ENCODE results near the gene TP53AIP1. TPM values are rescaled to one million over a fixed set of nuclear protein-coding genes. Genes with fewer than 3 reads are reported as not detected.

Gene TP53AIP1
- total RNA-seq, 1 experiment from 2014 or later = 0.61 TPM

DNA sequence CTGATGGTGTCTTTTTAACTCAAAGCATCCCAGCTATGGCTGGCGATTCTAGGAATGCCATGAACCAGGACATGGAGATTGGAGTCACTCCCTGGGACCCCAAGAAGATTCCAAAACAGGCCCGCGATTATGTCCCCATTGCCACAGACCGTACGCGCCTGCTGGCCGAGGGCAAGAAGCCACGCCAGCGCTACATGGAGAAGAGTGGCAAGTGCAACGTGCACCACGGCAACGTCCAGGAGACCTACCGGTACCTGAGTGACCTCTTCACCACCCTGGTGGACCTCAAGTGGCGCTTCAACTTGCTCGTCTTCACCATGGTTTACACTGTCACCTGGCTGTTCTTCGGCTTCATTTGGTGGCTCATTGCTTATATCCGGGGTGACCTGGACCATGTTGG, 31.4 kb downstream of the TP53AIP1 start:
- intact Hi-C loops (cut with micrococcal nuclease; ENCODE audit: unreplicated experiment) = no loop called here
- H3K27me3 Mint-ChIP-seq (ENCODE audit: unreplicated experiment) = peaks cover 16% of the 10 kb centered on the region
- CTCF ChIA-PET = no interaction called here
- TF ChIP-seq, protein P1, sequence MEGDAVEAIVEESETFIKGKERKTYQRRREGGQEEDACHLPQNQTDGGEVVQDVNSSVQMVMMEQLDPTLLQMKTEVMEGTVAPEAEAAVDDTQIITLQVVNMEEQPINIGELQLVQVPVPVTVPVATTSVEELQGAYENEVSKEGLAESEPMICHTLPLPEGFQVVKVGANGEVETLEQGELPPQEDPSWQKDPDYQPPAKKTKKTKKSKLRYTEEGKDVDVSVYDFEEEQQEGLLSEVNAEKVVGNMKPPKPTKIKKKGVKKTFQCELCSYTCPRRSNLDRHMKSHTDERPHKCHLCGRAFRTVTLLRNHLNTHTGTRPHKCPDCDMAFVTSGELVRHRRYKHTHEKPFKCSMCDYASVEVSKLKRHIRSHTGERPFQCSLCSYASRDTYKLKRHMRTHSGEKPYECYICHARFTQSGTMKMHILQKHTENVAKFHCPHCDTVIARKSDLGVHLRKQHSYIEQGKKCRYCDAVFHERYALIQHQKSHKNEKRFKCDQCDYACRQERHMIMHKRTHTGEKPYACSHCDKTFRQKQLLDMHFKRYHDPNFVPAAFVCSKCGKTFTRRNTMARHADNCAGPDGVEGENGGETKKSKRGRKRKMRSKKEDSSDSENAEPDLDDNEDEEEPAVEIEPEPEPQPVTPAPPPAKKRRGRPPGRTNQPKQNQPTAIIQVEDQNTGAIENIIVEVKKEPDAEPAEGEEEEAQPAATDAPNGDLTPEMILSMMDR (IDR thresholded peaks at IDR 0.05; ENCODE audit: unreplicated experiment) = no peak
- no peak overlapping the region for H3K4me3 Mint-ChIP-seq (ENCODE audit: low read depth, unreplicated experiment)
- no TSS peak for BruUV-seq (replicated peaks)
- no peak for DNase-seq
- H3K4me1 Mint-ChIP-seq (ENCODE audit: low read depth, unreplicated experiment) = no peaks in the 10 kb centered on the region
- H3K27ac Mint-ChIP-seq (ENCODE audit: unreplicated experiment) = no peak overlapping the region
- H3K36me3 Mint-ChIP-seq (ENCODE audit: insufficient read depth, unreplicated experiment) = no peaks in the 10 kb centered on the region
- peaks cover 5% of the 10 kb centered on the region for H3K9me3 Mint-ChIP-seq (ENCODE audit: low read depth, unreplicated experiment)

DNA sequence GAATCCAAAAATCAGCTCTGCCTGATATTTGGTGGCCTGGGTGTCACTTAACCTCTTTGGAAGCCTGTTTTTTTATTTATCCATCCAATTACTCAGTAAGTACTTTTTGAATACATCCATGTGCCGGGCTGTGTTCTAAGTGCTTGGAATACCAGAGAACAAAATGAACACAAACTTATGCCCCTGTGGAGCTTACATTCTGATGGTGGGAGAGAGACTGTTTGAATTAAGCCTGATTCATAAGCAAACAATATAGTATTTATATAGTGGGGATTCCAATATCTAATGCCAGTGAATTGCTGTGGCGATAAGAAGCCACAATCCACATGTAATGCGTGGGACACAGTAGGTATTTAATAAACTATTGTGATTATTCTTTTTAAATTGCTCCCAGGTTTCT, 32.1 kb downstream of the TP53AIP1 start:
- no TSS peak for BruUV-seq (replicated peaks)
- DNase-seq = no peak
- no peak overlapping the region for H3K27ac Mint-ChIP-seq (ENCODE audit: unreplicated experiment)
- TF ChIP-seq, protein P1 (IDR thresholded peaks at IDR 0.05; ENCODE audit: unreplicated experiment) = no peak
- H3K9me3 Mint-ChIP-seq (ENCODE audit: low read depth, unreplicated experiment) = peaks cover under 1% of the 10 kb centered on the region
- intact Hi-C loops (cut with micrococcal nuclease; ENCODE audit: unreplicated experiment) = no loop called here
- no peak overlapping the region for H3K4me3 Mint-ChIP-seq (ENCODE audit: low read depth, unreplicated experiment)
- H3K27me3 Mint-ChIP-seq (ENCODE audit: unreplicated experiment) = peaks cover 9% of the 10 kb centered on the region
- H3K4me1 Mint-ChIP-seq (ENCODE audit: low read depth, unreplicated experiment) = no peaks in the 10 kb centered on the region
- CTCF ChIA-PET = no interaction called here
- H3K36me3 Mint-ChIP-seq (ENCODE audit: insufficient read depth, unreplicated experiment) = peaks cover 3% of the 10 kb centered on the region

DNA sequence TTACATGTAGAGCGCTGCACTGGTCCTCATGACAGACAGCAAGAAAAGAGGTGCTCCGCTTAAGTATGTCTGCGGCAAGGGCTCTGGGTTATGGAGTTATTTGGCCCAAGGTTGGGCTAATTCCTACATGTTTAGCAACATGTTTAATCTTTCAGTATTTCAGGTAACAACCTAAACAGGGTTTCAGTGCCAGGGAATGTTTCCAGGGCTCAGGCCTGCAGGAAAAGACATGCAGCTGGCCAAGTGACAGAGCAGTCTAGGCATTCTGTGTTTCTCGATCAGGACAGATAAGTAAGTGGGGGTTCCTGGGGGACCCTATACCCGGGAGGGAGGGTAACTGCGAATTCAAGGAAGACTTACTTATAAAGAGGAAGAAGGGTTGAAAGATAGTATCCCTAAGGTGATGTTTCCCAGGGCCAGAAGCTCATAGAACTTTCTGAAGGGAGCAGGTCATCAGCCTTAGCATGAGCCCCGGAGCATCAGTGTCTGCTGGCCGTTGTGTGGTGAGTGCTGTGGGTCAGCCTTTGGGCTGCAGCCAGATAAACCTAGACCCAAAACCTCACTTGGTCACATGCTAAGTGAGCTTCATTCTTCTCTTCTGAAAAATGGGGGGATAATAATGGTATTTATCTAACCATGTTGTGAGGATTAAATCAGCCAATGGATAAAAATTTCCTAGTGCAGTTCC, 33.1 kb downstream of the TP53AIP1 start:
- Mint-ChIP-seq H3K4me1 (ENCODE audit: low read depth, unreplicated experiment) (no peaks in the 10 kb centered on the region), H3K36me3 (ENCODE audit: insufficient read depth, unreplicated experiment) (peaks cover 7% of the 10 kb centered on the region), H3K9me3 (ENCODE audit: low read depth, unreplicated experiment) (no peaks in the 10 kb centered on the region), H3K27me3 (ENCODE audit: unreplicated experiment) (no peaks in the 10 kb centered on the region), H3K4me3 (ENCODE audit: low read depth, unreplicated experiment) (no peak overlapping the region), H3K27ac (ENCODE audit: unreplicated experiment) (no peak overlapping the region)
- no peak for DNase-seq
- CTCF ChIA-PET = no interaction called here
- BruUV-seq (replicated peaks) = no TSS peak
- TF ChIP-seq, protein P1 (IDR thresholded peaks at IDR 0.05; ENCODE audit: unreplicated experiment) = no peak
- intact Hi-C loops (cut with micrococcal nuclease; ENCODE audit: unreplicated experiment) = no loop called here

DNA sequence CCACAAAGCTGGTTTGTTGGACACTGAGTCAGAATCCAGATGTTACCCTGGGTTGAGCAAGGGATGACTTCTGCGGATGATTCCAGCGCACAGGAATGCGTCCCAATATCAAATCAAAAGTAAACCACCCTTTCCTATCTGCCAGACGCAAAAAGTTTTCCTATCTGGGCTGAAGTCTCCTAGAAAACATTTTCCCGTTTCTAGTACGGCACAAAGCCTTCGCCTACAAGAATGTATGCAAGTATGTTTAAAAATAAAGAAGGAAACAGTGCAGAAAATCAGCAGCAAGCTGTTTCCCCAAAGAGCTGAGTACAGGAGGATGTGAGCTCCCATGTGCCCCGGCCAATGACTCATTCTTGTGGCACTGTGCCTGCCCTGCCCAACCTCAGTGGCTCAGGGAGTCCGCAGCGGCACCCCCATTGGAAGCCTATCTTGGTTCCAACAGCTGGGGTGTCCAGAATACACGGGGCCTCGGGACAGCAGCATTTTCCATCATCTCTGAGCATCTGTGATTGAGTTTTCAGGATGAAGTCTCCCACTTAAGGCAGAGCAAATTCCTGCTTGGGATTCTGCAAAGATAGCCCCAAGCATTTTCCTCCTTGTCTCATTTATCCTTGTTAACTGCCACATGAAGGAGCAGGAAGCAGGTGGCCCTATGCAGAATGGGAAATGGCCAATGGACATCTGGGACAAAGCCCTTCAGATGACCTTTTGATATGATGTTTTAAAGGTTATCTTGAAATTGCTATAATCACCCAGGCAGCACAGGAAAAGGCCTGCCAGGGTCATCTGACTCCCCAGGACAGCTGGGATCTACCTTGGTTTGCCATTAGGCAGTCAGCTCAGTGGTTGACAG, 34.1 kb downstream of the TP53AIP1 start:
- Mint-ChIP-seq H3K36me3 (ENCODE audit: insufficient read depth, unreplicated experiment) (peaks cover 7% of the 10 kb centered on the region), H3K4me3 (ENCODE audit: low read depth, unreplicated experiment) (no peak overlapping the region), H3K4me1 (ENCODE audit: low read depth, unreplicated experiment) (no peaks in the 10 kb centered on the region), H3K9me3 (ENCODE audit: low read depth, unreplicated experiment) (no peaks in the 10 kb centered on the region), H3K27ac (ENCODE audit: unreplicated experiment) (no peak overlapping the region), H3K27me3 (ENCODE audit: unreplicated experiment) (no peaks in the 10 kb centered on the region)
- intact Hi-C loops (cut with micrococcal nuclease; ENCODE audit: unreplicated experiment) = no loop called here
- CTCF ChIA-PET = interaction anchor here (0.9 to 1.5 kb wide), 2 partner anchors 22 to 48 kb away, joined by 4 to 5 read pairs; no protein-coding TSS in a partner anchor
- TF ChIP-seq, protein P1 (IDR thresholded peaks at IDR 0.05; ENCODE audit: unreplicated experiment) = no peak
- DNase-seq = peak; percentile 65
- no TSS peak for BruUV-seq (replicated peaks)

Data from Calu3 (cell line).